NT2/D1 (cell line): ENCODE results near the gene ZNF479.

Experiments
- YY1 ChIP-seq: IDR thresholded peaks from 2 replicates; pipeline ENCODE4 v1.6.1; 2011; ENCODE audit not compliant: insufficient read length, insufficient read depth
- ZNF274 ChIP-seq: IDR thresholded peaks from 2 replicates; pipeline ENCODE4 v1.6.1; 2011; ENCODE audit warnings: mild to moderate bottlenecking, low read depth, low read length

GRCh38 chr7:57181281-57181680 is 49.0 kb upstream of the ZNF479 start:
- TF ChIP-seq YY1, result no peak
- TF ChIP-seq ZNF274, result no peak
